ENCODE measurements around the gene UHRF1.

The UHRF1 gene

GRCh38 chr19:4965061-4965460 is 55.8 kb downstream of the UHRF1 start:
- H3K4me3 ChIP-seq (ENCODE audit: low read length, poor library complexity, severe bottlenecking): no peak overlapping the region
- peaks cover 13% of the 10 kb centered on the region for H3K4me1 ChIP-seq (ENCODE audit: insufficient read depth, low read length, poor library complexity, severe bottlenecking)
- no peaks in the 10 kb centered on the region for H3K27me3 ChIP-seq (ENCODE audit: insufficient read depth, low read length, poor library complexity, severe bottlenecking)

GRCh38 chr19:4966591-4966990 is 57.3 kb downstream of the UHRF1 start:
- Histone ChIP-seq H3K4me2 (ENCODE audit: low read depth, low read length, poor library complexity, severe bottlenecking) (no peak overlapping the region), H3K9me2 (replicated peaks; ENCODE audit: low read depth, low read length) (no peaks in the 10 kb centered on the region), H3K4me1 (ENCODE audit: insufficient read depth, low read length, poor library complexity, severe bottlenecking) (peaks cover 19% of the 10 kb centered on the region), H2AFZ (ENCODE audit: low read length) (no peak overlapping the region), H3K27me3 (ENCODE audit: insufficient read depth, low read length, poor library complexity, severe bottlenecking) (no peaks in the 10 kb centered on the region), H3K36me3 (ENCODE audit: insufficient read depth, low read length) (peaks cover 9% of the 10 kb centered on the region), H3K9ac (ENCODE audit: low read depth, low read length, poor library complexity, severe bottlenecking) (no peak overlapping the region), H3K4me3 (ENCODE audit: low read length, poor library complexity, severe bottlenecking) (no peak overlapping the region), H3K79me2 (ENCODE audit: insufficient read depth, low read length) (peaks cover 24% of the 10 kb centered on the region), H3F3A (ENCODE audit: low read depth) (0 out of 2 replicates have a peak, but pooled peaks cover 2% of the 10 kb centered on the region), H3K9me3 (ENCODE audit: insufficient read depth, low read depth, low read length) (no peaks in the 10 kb centered on the region), H4K20me1 (ENCODE audit: insufficient read depth, low read length, poor library complexity, severe bottlenecking) (peaks cover 22% of the 10 kb centered on the region)
- TF ChIP-seq CTCF (conservative IDR thresholded peaks at IDR 0.05; ENCODE audit: low read length): no peak
- TF ChIP-seq EZH2phosphoT487 (IDR thresholded peaks at IDR 0.05; ENCODE audit: borderline replicate concordance): no peak

More at GRCh38 chr19:4965061-4965460, 55.8 kb downstream of the UHRF1 start:
- Histone ChIP-seq H4K20me1 (ENCODE audit: insufficient read depth, low read length, poor library complexity, severe bottlenecking) (peaks cover 6% of the 10 kb centered on the region), H3K4me2 (ENCODE audit: low read depth, low read length, poor library complexity, severe bottlenecking) (no peak overlapping the region), H3K9me2 (replicated peaks; ENCODE audit: low read depth, low read length) (no peaks in the 10 kb centered on the region), H3K79me2 (ENCODE audit: insufficient read depth, low read length) (peaks cover 8% of the 10 kb centered on the region), H3K9ac (ENCODE audit: low read depth, low read length, poor library complexity, severe bottlenecking) (no peak overlapping the region), H3K9me3 (ENCODE audit: insufficient read depth, low read depth, low read length) (no peaks in the 10 kb centered on the region), H3F3A (ENCODE audit: low read depth) (0 out of 2 replicates have a peak, but pooled peaks cover 2% of the 10 kb centered on the region), H3K36me3 (ENCODE audit: insufficient read depth, low read length) (peaks cover 9% of the 10 kb centered on the region), H2AFZ (ENCODE audit: low read length) (no peak overlapping the region)
- TF ChIP-seq EZH2phosphoT487 (IDR thresholded peaks at IDR 0.05; ENCODE audit: borderline replicate concordance) (no peak), CTCF (conservative IDR thresholded peaks at IDR 0.05; ENCODE audit: low read length) (no peak)

GRCh38 chr19:4967738-4968461 is 58.6 kb downstream of the UHRF1 start:
- peak overlapping the region; percentile 87 for H2AFZ ChIP-seq (ENCODE audit: low read length)
- H3K4me3 ChIP-seq (ENCODE audit: low read length, poor library complexity, severe bottlenecking): peak overlapping the region; percentile 69
- H3K9ac ChIP-seq (ENCODE audit: low read depth, low read length, poor library complexity, severe bottlenecking): peak overlapping the region; percentile 75
- 0 out of 2 replicates have a peak, but pooled peaks cover 2% of the 10 kb centered on the region for H3F3A ChIP-seq (ENCODE audit: low read depth)
- peaks cover 35% of the 10 kb centered on the region for H4K20me1 ChIP-seq (ENCODE audit: insufficient read depth, low read length, poor library complexity, severe bottlenecking)
- peaks cover 37% of the 10 kb centered on the region for H3K79me2 ChIP-seq (ENCODE audit: insufficient read depth, low read length)
- no peaks in the 10 kb centered on the region for H3K27me3 ChIP-seq (ENCODE audit: insufficient read depth, low read length, poor library complexity, severe bottlenecking)
- peaks cover 29% of the 10 kb centered on the region for H3K4me1 ChIP-seq (ENCODE audit: insufficient read depth, low read length, poor library complexity, severe bottlenecking)
- no peaks in the 10 kb centered on the region for H3K36me3 ChIP-seq (ENCODE audit: insufficient read depth, low read length)
- H3K9me2 ChIP-seq (replicated peaks; ENCODE audit: low read depth, low read length): no peaks in the 10 kb centered on the region
- no peak for TF ChIP-seq EZH2phosphoT487 (IDR thresholded peaks at IDR 0.05; ENCODE audit: borderline replicate concordance)
- no peak for TF ChIP-seq CTCF (conservative IDR thresholded peaks at IDR 0.05; ENCODE audit: low read length)
- peak overlapping the region; percentile 75 for H3K4me2 ChIP-seq (ENCODE audit: low read depth, low read length, poor library complexity, severe bottlenecking)
- no peaks in the 10 kb centered on the region for H3K9me3 ChIP-seq (ENCODE audit: insufficient read depth, low read depth, low read length)
